ENCODE data around the gene RFWD3. TPM values are rescaled to one million over a fixed set of nuclear protein-coding genes. Genes with fewer than 3 reads are reported as not detected.

RFWD3 gene
- total and polyA plus RNA-seq, 2 of the 8 experiments (the other 6 are each of a cell fraction or from before 2014, with no cell fraction given), result 67.1 to 114 TPM

GRCh38 chr16:74666425-74667254, at the start of gene RFWD3 (continued):
- TF ChIP-seq EP300 (IDR thresholded peaks at IDR 0.05; ENCODE audit: borderline replicate concordance in 1 of 2, low read depth in 2 of 2, low read length in 2 of 2), result no peak
- peak; percentile 95 for TF ChIP-seq E2F6 (IDR thresholded peaks at IDR 0.05)
- no peak for TF ChIP-seq SRF (IDR thresholded peaks at IDR 0.05; ENCODE audit: low read depth, low read length)
- TF ChIP-seq TAF7 (optimal IDR thresholded peaks at IDR 0.05; ENCODE audit: borderline replicate concordance, low read depth, low read length), result peak; percentile 96
- peak; percentile 99 for TF ChIP-seq TAF1 (IDR thresholded peaks at IDR 0.05; ENCODE audit: low read depth, low read length)
- peak; percentile 94 for TF ChIP-seq PHF8 (conservative IDR thresholded peaks at IDR 0.05; ENCODE audit: low read depth, low read length)
- TF ChIP-seq RXRA (IDR thresholded peaks at IDR 0.05; ENCODE audit: insufficient read depth, low read depth, low read length), result no peak
- no peak for TF ChIP-seq CBX8 (IDR thresholded peaks at IDR 0.05; ENCODE audit: borderline replicate concordance, low read depth, low read length)
- no peak; the same call in 1 of the 2 replicates for TF ChIP-seq GTF2F1 (IDR thresholded peaks at IDR 0.05; ENCODE audit: borderline replicate concordance, low read depth, low read length)
- peak; percentile 36 for TF ChIP-seq KDM4A (IDR thresholded peaks at IDR 0.05; ENCODE audit: low read depth, low read length, severe bottlenecking)
- TF ChIP-seq CTBP2 (IDR thresholded peaks at IDR 0.05; ENCODE audit: borderline replicate concordance, insufficient read depth, insufficient read length, low read length), result no peak
- TF ChIP-seq BACH1 (IDR thresholded peaks at IDR 0.05; ENCODE audit: low read length), result no peak
- TF ChIP-seq GABPA (IDR thresholded peaks at IDR 0.05; ENCODE audit: borderline replicate concordance, insufficient read depth, low read length), result no peak
- no peak for TF ChIP-seq NANOG (IDR thresholded peaks at IDR 0.05; ENCODE audit: insufficient read depth, low read depth, low read length, poor library complexity, severe bottlenecking)
- TF ChIP-seq TCF12 (IDR thresholded peaks at IDR 0.05; ENCODE audit: low read depth, low read length), result no peak
- TF ChIP-seq CEBPB (IDR thresholded peaks at IDR 0.05; ENCODE audit: low read depth, low read length), result no peak
- TF ChIP-seq CTCF (IDR thresholded peaks at IDR 0.05; ENCODE audit: control extremely low read depth in 1 of 3, insufficient read depth in 1 of 3, low read depth in 1 of 3, low read length in 3 of 3), result no peak
- no peak for TF ChIP-seq RFX5 (IDR thresholded peaks at IDR 0.05; ENCODE audit: borderline replicate concordance, low read depth, low read length)
- no peak for TF ChIP-seq HDAC6 (IDR thresholded peaks at IDR 0.05; ENCODE audit: low read depth, low read length)
- TF ChIP-seq POLR2AphosphoS5 (IDR thresholded peaks at IDR 0.05; ENCODE audit: low read depth, low read length), result peak; percentile 90

Measured in H1 (cell line).